ENCODE measurements around the gene TIAL1. TPM values are rescaled to one million over a fixed set of nuclear protein-coding genes. Genes with fewer than 3 reads are reported as not detected.

Gene TIAL1
- total and polyA plus RNA-seq, 4 donors: 72.5 to 136 (median 108) TPM

GRCh38 chr10:119525116-119525515 is 71.6 kb downstream of the TIAL1 start:
- Histone ChIP-seq H3K27me3 (ENCODE audit: control insufficient read depth, insufficient read depth, low read length) (no peaks in the 10 kb centered on the region), H3K9me3 (ENCODE audit: control insufficient read depth, insufficient read depth, low read length) (no peaks in the 10 kb centered on the region), H3K4me3 (ENCODE audit: low read depth, low read length) (no peak overlapping the region), H3K36me3 (ENCODE audit: control insufficient read depth, insufficient read depth, low read length) (no peaks in the 10 kb centered on the region), H3K27ac (ENCODE audit: low read depth, low read length) (no peak overlapping the region), H3K4me1 (ENCODE audit: control insufficient read depth, insufficient read depth, low read length) (no peaks in the 10 kb centered on the region)
- no peak for DNase-seq (ENCODE audit: low read depth in 4 of 6, low spot score in 6 of 6)
- 86% methylated on average over 5 of the region's 5 CpGs for WGBS (ENCODE audit: insufficient coverage)

- no peak overlapping the region for H3K4me3 ChIP-seq (ENCODE audit: low read depth, low read length)
- no peaks in the 10 kb centered on the region for H3K9me3 ChIP-seq (ENCODE audit: control insufficient read depth, insufficient read depth, low read length)
- H3K36me3 ChIP-seq (ENCODE audit: control insufficient read depth, insufficient read depth, low read length): no peaks in the 10 kb centered on the region
- H3K27me3 ChIP-seq (ENCODE audit: control insufficient read depth, insufficient read depth, low read length): no peaks in the 10 kb centered on the region
- no peak overlapping the region for H3K27ac ChIP-seq (ENCODE audit: low read depth, low read length)
- DNase-seq (ENCODE audit: low read depth in 4 of 6, low spot score in 6 of 6): no peak
- WGBS (ENCODE audit: insufficient coverage): 80% methylated on average over 1 of the region's 13 CpGs
- H3K4me1 ChIP-seq (ENCODE audit: control insufficient read depth, insufficient read depth, low read length): no peaks in the 10 kb centered on the region
Observed at GRCh38 chr10:119524720-119525070, 72.1 kb downstream of the TIAL1 start.

- Histone ChIP-seq H3K27ac (ENCODE audit: low read depth, low read length) (no peak overlapping the region), H3K4me3 (ENCODE audit: low read depth, low read length) (no peak overlapping the region), H3K4me1 (ENCODE audit: control insufficient read depth, insufficient read depth, low read length) (no peaks in the 10 kb centered on the region), H3K27me3 (ENCODE audit: control insufficient read depth, insufficient read depth, low read length) (no peaks in the 10 kb centered on the region), H3K9me3 (ENCODE audit: control insufficient read depth, insufficient read depth, low read length) (no peaks in the 10 kb centered on the region), H3K36me3 (ENCODE audit: control insufficient read depth, insufficient read depth, low read length) (no peaks in the 10 kb centered on the region)
- 76% methylated on average over 14 of the region's 19 CpGs for WGBS (ENCODE audit: insufficient coverage)
- DNase-seq (ENCODE audit: low read depth in 4 of 6, low spot score in 6 of 6): no peak
Observed at GRCh38 chr10:119523895-119524719, 72.7 kb downstream of the TIAL1 start.

Other genes starting within 250 kb of the TIAL1 start
- 10 to 100 TPM; 32.8 to 34.5 TPM for gene RGS10, start 54.2 kb downstream of the TIAL1 start, total RNA-seq
- gene RGS10, start 54.2 kb downstream of the TIAL1 start, polyA plus RNA-seq (ENCODE audit: insufficient read length in 2 of 2): 10 to 100 TPM; 20.4 to 27.2 TPM
- 1 to 10 TPM; 7.9 to 8.9 TPM for gene BAG3, start 54.4 kb upstream of the TIAL1 start, total RNA-seq
- 10 to 100 TPM; 21.9 to 23.3 TPM for gene BAG3, start 54.4 kb upstream of the TIAL1 start, polyA plus RNA-seq (ENCODE audit: insufficient read length in 2 of 2)
- gene INPP5F, start 129.1 kb upstream of the TIAL1 start, total RNA-seq: 100 to 1,000 TPM in 1 of 2 donors, 10 to 100 TPM in 1; 99.5 to 350 TPM
- 100 to 1,000 TPM; 274 to 328 TPM for gene INPP5F, start 129.1 kb upstream of the TIAL1 start, polyA plus RNA-seq (ENCODE audit: insufficient read length in 2 of 2)